GM12864 (cell line): ENCODE measurements around the gene ANKDD1B.
"Not testable (repeated sequence)": the region's sequence is repeated elsewhere in the genome, so short reads cannot be mapped to it uniquely, and the experiment has no call there.

ENCODE experiments used
- DNase-seq: peaks from one replicate; pipeline ENCODE4 v3.0.0-alpha.2; 2011; ENCODE audit warnings: low read depth
- H3K4me3 ChIP-seq: 2 replicates; pipeline ENCODE4 v1.5.1; 2011; ENCODE audit warnings: mild to moderate bottlenecking, low read depth, low read length, control low read depth
- CTCF ChIP-seq: IDR thresholded peaks from 2 replicates; pipeline ENCODE4 v1.5.1; 2011; ENCODE audit warnings: low read depth, mild to moderate bottlenecking, moderate library complexity, low read length, control low read depth, inconsistent platforms; ENCODE audit errors: missing control alignments

ANKDD1B gene

GRCh38 chr5:75584641-75585040, 26.6 kb upstream of the ANKDD1B start:
- no peak for DNase-seq
- TF ChIP-seq CTCF: no peak

GRCh38 chr5:75588666-75589065, 22.6 kb upstream of the ANKDD1B start:
- no peak for DNase-seq
- H3K4me3 ChIP-seq: no peak overlapping the region
- no peak for TF ChIP-seq CTCF

More at GRCh38 chr5:75584641-75585040, 26.6 kb upstream of the ANKDD1B start:
- no peak overlapping the region for H3K4me3 ChIP-seq

- H3K4me3 ChIP-seq: no peak overlapping the region
- TF ChIP-seq CTCF: no peak
- DNase-seq: no peak
Observed at GRCh38 chr5:75600535-75600934, 10.7 kb upstream of the ANKDD1B start.

GRCh38 chr5:75601567-75601966, 9.7 kb upstream of the ANKDD1B start:
- no peak for DNase-seq
- H3K4me3 ChIP-seq: no peak overlapping the region
- no peak for TF ChIP-seq CTCF

- no peak for DNase-seq
- TF ChIP-seq CTCF: no peak
- H3K4me3 ChIP-seq: no peak overlapping the region
Observed at GRCh38 chr5:75601996-75602395, 9.3 kb upstream of the ANKDD1B start.

- H3K4me3 ChIP-seq: no peak overlapping the region
- DNase-seq: no peak
- TF ChIP-seq CTCF: no peak
Observed at GRCh38 chr5:75603371-75603770, 7.9 kb upstream of the ANKDD1B start.

- no peak for DNase-seq
- TF ChIP-seq CTCF: no peak
- no peak overlapping the region for H3K4me3 ChIP-seq
Observed at GRCh38 chr5:75603821-75604220, 7.4 kb upstream of the ANKDD1B start.

- H3K4me3 ChIP-seq, DNase-seq: not testable (repeated sequence)
Observed at GRCh38 chr5:75607341-75607740, 3.9 kb upstream of the ANKDD1B start.
